Loucy (cell line): ENCODE data around the gene TLK1.

Experiments used
- CTCF ChIP-seq: fragments of 200-600 bp; sonication (generic); conservative IDR thresholded peaks from 2 replicates; pipeline ENCODE4 v1.5.1; 2014; ENCODE audit warnings: mild to moderate bottlenecking, antibody characterized with exemption, low read length
- EZH2phosphoT487 ChIP-seq: fragments of 200-600 bp; IDR thresholded peaks from 2 replicates; pipeline ENCODE4 v1.6.1; 2018; ENCODE audit warnings: antibody characterized with exemption, mild to moderate bottlenecking, moderate library complexity, borderline replicate concordance

GRCh38 chr2:171042253-171042969, 118.3 kb downstream of the TLK1 start:
- TF ChIP-seq CTCF (no peak), EZH2phosphoT487 (no peak)
